UCSD-AML1 (cell line): ENCODE results near the gene BCAS3.
"Not testable (repeated sequence)": the region's sequence is repeated elsewhere in the genome, so short reads cannot be mapped to it uniquely, and the experiment has no call there.

ENCODE experiments used
- DNase-seq: peaks from one replicate; lab custom pipeline; 2025; ENCODE audit not compliant: unreplicated experiment; lab: John Stamatoyannopoulos, UW

The BCAS3 gene

DNA sequence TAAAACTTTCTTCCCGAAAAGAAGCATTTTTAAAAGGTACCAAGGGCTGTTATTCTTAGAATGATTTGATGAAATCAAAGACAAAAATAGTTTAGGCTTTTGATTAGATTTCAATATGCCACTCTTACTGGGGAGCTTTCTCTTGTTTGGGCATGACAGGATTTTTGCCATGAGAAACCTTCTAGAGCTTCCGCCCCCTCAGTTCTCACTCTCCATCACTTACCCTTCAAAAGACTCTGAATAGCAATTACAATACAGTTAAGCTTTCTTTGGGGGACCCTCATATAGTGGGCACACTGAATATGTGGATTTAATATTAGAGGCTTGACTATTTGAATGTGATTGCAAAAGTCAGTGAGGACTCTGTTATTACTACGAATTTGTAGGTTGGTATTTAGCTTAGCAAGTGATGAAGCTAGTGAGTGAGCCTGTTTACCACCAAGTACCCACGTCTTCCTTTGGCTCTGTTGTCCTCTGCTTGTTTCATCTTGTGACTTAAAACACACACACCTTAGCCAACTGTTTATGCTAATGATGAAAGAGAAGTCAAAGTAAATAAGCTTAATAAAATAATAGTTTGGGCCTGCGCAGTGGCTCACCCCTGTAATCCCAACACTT lies 563.3 kb downstream of the BCAS3 start:
- no peak for DNase-seq

DNA sequence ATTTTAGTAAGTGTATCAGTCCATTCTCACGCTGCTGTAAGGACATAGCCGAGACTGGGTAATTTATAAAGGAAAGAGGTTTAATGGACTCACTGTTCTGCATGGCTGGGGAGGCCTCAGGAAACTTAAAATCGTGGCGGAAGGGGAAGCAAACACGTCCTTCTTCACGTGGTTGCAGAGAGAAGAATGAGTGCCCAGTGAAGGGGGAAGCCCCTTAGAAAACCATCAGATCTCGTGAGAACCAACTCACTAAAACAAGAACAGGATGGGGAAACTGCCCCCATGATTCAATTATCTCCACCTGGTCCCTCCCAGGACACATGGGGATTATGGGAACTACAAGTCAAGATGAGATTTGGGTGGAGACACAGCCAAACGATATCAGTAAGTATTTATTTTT lies 567.3 kb downstream of the BCAS3 start:
- not testable (repeated sequence) for DNase-seq

GRCh38 chr17:61245706-61246135 lies 568.1 kb downstream of the BCAS3 start:
- DNase-seq = no peak

- no peak for DNase-seq
These were observed 569.8 kb downstream of the BCAS3 start for GRCh38 chr17:61247439-61247838.

- DNase-seq = no peak
These were observed 570.7 kb downstream of the BCAS3 start for GRCh38 chr17:61248399-61248798.

GRCh38 chr17:61249649-61250299 lies 572.1 kb downstream of the BCAS3 start:
- no peak for DNase-seq

DNA sequence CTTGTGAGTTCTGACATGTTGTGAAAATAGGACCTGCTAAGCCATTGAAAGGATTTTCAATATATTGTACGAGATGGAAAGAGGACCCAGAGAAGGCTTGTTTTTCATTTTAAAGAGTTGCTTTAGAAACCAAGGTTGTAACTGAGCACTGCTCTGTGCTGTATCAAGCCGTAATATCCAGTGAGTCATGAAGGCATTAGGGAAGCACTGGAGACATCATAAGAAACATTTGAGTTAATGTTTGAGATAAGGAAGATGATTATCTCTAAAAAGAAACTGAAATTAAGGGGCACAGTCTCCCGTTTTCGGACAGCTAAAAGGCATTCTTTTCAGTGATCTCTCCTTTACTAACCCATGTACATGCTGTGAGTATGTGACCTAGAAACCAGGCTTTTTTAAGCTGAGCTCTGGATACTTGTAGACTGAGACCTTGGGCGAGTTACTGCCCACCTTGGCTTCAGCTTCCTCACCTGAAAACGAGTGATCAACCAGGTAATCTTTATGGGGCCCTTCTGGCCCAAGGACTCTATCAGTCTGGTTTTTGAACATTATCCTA lies 572.8 kb downstream of the BCAS3 start:
- DNase-seq = no peak

- peak; percentile 84 for DNase-seq
These were observed 574.6 kb downstream of the BCAS3 start for GRCh38 chr17:61251939-61252865.

GRCh38 chr17:61253362-61253761 lies 575.7 kb downstream of the BCAS3 start:
- DNase-seq = no peak

GRCh38 chr17:61253937-61254574 lies 576.4 kb downstream of the BCAS3 start:
- DNase-seq = no peak

DNA sequence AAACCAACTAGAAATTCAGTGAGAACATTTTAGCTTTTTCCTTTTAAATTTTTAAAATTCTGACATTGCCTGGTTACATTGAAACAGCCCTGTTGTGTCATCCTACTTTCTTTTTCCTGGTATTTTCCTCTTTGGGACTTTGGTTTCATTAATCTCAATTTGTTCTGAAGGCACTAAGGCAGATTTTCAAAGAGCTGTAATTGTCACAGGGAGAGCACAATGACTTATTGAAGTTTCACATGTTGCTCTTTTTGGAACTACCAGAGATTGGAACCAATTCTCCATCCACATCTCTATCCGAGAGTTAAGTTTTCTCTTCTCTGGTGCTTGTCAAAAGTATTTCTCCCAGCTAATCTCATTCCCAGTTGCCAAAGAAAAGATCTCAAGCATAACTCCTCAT lies 577.3 kb downstream of the BCAS3 start:
- DNase-seq = no peak

DNA sequence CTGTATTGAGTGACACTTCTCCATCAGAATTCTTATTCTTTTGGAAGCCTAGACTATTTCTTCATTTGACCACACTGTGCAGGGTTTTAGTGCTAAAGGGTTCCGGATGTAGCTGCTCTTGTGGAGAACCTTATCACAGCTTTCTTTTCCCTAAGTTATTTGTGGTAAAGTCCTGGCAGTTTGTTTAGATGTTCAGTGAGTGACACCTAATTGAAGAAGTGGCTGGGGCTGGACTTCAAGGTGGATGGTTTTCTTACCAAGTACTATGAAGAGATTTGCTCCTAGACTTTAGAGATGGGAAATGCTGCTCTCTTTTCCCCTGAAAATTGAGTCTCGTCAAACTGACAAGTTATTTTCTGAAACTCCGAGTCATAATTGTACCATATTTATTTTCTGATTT lies 578.0 kb downstream of the BCAS3 start:
- no peak for DNase-seq

DNA sequence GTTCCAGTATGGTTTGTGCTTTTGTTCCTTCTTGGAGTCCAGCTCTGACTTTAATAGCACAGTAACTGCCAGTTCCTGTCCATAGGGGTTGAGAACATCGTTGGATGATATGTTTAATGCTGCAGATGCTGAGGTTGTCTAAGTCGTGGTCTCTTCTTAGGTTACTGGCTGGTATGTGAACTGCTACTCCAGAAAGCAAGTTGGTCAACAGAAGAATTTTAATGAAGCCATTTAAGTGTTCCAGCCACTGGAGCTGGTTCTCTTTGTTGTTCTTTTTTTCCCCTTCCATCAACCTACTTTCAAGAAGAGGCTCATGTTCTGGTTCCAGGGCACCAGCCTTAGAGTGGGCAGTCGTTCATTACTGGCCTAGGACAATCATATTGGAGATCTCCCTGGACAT lies 581.7 kb downstream of the BCAS3 start:
- DNase-seq = no peak

DNA sequence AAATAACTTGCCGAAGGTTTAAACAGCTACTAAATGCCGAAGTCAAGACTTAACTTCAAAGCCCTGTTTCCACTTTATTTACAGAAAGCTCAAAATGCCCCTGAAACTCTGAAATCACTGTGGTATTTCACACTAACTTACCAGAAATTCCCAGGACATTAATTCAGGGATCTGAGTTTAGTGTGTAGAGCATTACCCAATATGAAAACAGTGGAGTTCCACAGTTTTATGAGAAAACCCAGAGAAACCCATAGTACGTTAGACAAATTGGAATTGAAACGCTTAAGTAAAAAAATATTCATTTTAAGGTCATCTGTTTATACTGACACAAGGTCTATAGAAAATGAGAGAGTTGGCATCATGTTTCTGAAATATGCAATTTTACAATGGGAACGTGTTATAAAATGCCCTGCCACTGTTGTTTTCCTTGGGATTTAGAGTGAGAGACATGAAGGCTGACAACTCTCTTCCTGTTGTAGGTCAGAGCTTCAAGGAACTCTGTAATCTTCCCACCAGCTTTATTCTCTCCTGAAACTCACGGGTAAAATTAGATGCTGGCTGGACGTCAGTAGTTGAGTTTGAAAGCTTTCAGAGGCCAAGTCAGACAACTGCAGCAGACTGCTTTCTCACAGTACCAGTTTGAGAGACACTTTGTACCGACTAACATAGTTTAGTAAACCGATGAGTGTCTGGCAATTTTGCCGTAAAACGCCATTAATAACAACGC lies 582.6 kb downstream of the BCAS3 start:
- DNase-seq = no peak

DNA sequence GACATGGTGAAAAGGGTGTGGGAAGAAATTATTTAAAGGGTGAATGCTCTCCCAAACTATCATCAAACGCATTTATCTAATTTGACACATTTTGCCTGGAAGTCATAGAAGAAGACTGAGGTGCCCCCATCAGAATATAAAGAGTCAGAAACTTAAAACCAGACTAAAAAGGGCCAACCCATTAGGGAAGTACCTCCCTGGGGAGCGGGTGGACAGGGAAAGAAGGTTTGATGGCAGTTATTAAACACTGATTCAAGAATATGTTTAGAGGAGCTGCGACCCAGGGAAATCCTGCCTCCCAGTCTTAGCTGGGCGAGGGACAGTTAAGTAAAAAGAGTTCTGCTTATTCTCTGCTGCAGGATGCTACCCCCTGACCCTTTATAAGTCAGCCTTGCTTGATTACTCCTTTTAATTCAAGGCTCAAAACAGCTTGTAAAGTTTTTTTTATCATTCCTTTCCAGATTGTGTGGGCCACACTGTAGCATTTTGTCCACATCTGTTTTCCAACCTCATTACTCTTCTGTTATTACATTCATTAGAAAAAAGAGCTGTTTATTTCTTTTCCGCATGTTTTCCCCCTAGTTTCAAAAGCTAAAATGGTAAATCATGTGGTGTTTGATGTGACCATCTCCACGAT lies 583.5 kb downstream of the BCAS3 start:
- DNase-seq = no peak

GRCh38 chr17:61265397-61265796 lies 587.7 kb downstream of the BCAS3 start:
- no peak for DNase-seq

GRCh38 chr17:61267847-61268246 lies 590.2 kb downstream of the BCAS3 start:
- no peak for DNase-seq

DNA sequence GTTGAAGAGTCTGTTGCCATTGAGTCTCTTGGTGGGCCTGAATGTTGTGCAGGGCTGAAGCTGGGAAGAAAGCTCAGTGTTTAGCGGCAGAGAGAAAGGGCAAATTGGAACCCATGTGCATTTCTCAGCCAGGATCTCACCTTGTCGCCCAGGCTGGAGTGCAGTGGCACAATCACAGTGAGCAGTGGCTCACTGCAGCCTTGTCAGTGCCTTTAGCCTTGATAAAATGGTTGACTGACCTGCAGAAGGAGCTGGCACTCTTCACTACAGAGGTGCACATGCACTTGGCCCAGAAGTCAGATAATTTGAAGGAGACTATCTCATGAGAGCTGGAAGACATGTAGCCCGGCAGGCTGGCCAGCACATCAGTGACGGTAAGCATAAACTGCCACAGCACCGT lies 597.7 kb downstream of the BCAS3 start:
- no peak for DNase-seq

GRCh38 chr17:61276806-61277205 lies 599.2 kb downstream of the BCAS3 start:
- no peak for DNase-seq
